Lower lobe of right lung (tissue), 2 donors: Measurements from ENCODE around the gene LTO1. TPM values are rescaled to one million over a fixed set of nuclear protein-coding genes. Genes with fewer than 3 reads are reported as not detected.

Experiments used
- ATAC-seq, 2 donors: fragments of 200-7000 bp; cut with Tn5 transposase; one replicate each; pipeline ENCODE4 v1.9.1; 2020 to 2022; ENCODE audit warnings: mild to moderate bottlenecking in 2 of 2, moderate library complexity in 2 of 2
- DNase-seq: peaks from one replicate; pipeline ENCODE4 v3.0.0-alpha.2; 2020
- H3K27ac ChIP-seq: fragments of 200-600 bp; one replicate; pipeline ENCODE4 v1.8.0; 2022
- H3K27me3 ChIP-seq: fragments of 200-600 bp; one replicate; pipeline ENCODE4 v1.8.0; 2022; ENCODE audit warnings: low read depth
- H3K36me3 ChIP-seq: fragments of 200-600 bp; one replicate; pipeline ENCODE4 v1.8.0; 2022; ENCODE audit warnings: mild to moderate bottlenecking
- H3K4me1 ChIP-seq: fragments of 200-600 bp; one replicate; pipeline ENCODE4 v1.8.0; 2022
- H3K4me3 ChIP-seq: fragments of 200-600 bp; one replicate; pipeline ENCODE4 v1.8.0; 2022; ENCODE audit warnings: mild to moderate bottlenecking
- H3K9me3 ChIP-seq: fragments of 200-600 bp; one replicate; pipeline ENCODE4 v1.8.0; 2022
- intact Hi-C: fragments of 100-400 bp; cut with DNase I; formaldehyde crosslinking; loops from one replicate; pipeline ENCODE4 v1.11.0; 2022
- total RNA-seq: library from RNA; stranded (reverse); fragmentation: NEBNext Ultra II Directional; extraction: Animal tissue kit (Norgen Biotek cat#: 25700); gene quantifications from one replicate; pipeline ENCODE4 v1.2.1, GENCODE V29; 2021
- TF ChIP-seq, protein P1 (sequence below): fragments of 200-600 bp; IDR thresholded peaks from one replicate; pipeline ENCODE4 v1.8.0; 2022; ENCODE audit warnings: antibody characterized with exemption, mild to moderate bottlenecking
- donor health status: DM: no; HTN: yes; CAD: no; lungs with severe emphysema.

The LTO1 gene
- total RNA-seq, 1 donor from 2014 or later, result 23.7 TPM

DNA sequence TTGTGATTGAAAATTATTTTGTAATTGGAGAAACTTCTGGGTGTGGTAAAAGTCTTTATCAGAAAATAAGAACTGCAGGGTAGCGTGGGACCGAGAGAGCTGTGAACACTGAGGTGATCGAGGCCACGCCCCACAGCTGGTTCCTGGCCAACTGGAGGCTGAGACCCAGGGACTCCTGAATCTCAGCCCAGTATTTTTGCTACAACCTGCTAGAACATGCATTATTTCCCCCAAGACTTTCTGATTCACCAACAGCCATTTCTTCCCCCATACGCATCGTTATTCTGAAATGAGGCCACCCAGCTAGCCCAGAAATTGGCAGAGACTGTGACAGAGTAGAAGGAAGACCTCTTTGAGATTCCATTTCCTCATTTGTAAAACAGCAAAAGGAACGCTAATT is 32.0 kb upstream of the LTO1 start:
- intact Hi-C loops, result no loop called here
- ATAC-seq (no peak), DNase-seq (no peak)
- Histone ChIP-seq H3K9me3 (no peaks in the 10 kb centered on the region), H3K36me3 (no peaks in the 10 kb centered on the region), H3K27ac (no peak overlapping the region), H3K4me1 (peaks cover 17% of the 10 kb centered on the region), H3K4me3 (no peak overlapping the region), H3K27me3 (peaks cover 76% of the 10 kb centered on the region)
- TF ChIP-seq, protein P1, sequence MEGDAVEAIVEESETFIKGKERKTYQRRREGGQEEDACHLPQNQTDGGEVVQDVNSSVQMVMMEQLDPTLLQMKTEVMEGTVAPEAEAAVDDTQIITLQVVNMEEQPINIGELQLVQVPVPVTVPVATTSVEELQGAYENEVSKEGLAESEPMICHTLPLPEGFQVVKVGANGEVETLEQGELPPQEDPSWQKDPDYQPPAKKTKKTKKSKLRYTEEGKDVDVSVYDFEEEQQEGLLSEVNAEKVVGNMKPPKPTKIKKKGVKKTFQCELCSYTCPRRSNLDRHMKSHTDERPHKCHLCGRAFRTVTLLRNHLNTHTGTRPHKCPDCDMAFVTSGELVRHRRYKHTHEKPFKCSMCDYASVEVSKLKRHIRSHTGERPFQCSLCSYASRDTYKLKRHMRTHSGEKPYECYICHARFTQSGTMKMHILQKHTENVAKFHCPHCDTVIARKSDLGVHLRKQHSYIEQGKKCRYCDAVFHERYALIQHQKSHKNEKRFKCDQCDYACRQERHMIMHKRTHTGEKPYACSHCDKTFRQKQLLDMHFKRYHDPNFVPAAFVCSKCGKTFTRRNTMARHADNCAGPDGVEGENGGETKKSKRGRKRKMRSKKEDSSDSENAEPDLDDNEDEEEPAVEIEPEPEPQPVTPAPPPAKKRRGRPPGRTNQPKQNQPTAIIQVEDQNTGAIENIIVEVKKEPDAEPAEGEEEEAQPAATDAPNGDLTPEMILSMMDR, result no peak

DNA sequence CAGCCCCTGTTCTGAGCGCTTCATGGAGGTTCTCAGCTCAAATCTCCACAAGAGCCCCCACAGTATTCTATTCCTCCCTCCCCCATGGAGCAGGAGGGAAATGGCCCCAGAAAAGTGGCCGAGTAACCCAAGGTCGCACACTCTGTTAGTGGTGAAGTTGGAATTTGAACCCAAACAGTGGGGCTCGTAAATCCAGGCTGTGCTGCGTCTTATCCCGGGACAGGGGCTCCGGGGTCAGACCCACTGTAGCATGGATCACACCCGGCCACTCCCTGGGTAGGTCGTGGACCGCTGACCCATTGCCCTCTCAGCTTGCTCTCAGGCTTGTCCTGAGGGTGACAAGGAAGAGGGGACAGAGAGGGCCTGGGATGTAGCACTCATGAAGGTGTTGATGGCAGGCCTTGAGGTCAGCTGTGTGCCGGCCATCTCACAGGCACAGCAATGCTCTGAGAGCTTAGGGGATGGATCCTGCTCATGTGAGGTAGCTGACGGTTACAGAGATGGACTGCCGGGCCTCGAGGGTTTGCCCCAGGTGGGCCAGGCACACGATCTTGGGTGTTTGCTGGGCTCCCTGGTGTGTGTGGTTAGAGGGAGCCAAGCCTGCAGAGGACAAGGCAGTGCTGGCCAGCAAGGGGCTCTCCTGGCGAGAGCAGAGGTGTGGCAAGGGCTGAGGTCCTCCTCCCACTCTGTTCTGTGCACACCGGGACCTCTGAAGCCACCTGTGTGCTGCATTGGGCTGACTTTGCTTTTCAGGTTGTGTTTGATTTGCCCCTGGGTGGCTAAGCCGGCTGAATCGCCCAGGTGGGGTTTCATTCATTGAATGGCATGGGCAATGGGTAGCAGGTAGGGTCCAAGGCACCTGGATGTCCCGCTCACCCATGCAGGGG is 31.0 kb upstream of the LTO1 start:
- no peaks in the 10 kb centered on the region for H3K36me3 ChIP-seq
- intact Hi-C loops, result no loop called here
- H3K27ac ChIP-seq, result no peak overlapping the region
- TF ChIP-seq, protein P1, result no peak
- no peak for DNase-seq
- no peak overlapping the region for H3K4me3 ChIP-seq
- H3K4me1 ChIP-seq, result peaks cover 17% of the 10 kb centered on the region
- ATAC-seq, result no peak
- no peaks in the 10 kb centered on the region for H3K9me3 ChIP-seq
- H3K27me3 ChIP-seq, result peaks cover 81% of the 10 kb centered on the region

DNA sequence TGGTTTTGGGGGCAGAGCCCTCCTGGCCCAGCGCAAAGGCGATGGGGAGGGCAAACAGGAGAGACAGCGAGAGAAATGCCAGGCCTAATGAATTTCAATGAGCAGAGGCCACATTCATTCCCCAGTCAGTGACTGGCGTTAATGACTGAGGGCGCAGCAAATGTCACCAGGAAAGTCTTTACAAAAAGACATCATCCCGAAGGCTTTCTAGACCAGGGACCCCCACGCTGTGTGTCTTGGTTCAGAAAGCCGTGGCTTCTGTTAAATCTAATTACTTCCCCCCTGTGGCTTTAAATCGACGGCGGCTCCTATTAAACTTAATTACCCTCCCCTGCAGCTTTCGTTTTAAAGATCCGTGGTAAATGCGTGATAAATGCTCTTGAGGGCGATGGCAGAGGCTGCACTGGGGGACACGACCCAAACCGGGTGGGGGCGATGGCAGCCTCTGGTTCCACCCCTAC is 30.2 kb upstream of the LTO1 start:
- ATAC-seq, result no peak
- TF ChIP-seq, protein P1, result no peak

DNA sequence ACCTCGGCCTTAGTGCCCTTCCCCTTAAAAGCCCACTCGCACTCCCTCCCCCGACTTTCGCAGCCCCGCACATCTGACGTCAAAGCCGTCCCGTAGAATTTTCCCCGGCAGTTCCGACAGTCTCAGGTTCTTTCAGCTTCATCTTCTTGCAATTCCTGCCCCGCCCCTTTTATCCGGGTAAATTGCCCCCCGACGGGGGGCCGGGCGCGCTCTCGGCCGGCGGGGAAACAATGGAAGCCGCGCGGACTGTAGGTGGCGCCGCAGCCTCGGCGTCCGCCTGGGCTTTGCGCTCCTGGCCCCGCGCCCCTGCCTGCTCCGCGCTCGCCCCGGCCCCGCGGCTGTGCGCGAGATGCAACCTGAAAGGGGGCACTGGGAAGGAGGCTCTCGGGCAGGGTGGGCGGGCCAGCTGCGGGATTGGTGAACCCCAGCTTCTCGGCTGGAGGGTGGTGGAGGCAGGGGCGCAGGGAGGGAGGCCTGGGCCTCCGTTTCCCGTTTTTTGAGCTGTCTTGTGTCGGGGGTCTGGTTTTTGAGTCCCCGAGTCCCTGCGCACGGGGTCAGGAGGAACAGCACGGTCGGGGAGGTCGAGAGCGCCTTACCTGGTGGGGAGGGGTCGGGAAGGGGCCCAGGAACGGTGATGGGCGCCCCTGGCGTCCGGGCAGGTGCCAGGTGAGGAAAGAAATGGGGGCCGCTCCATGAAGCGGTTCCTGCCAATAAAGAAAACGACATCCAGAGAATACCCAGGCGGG is 29.5 kb upstream of the LTO1 start:
- peaks cover 75% of the 10 kb centered on the region for H3K27me3 ChIP-seq

More for the DNA sequence above, 30.2 kb upstream of the LTO1 start:
- no peak overlapping the region for H3K27ac ChIP-seq
- no peaks in the 10 kb centered on the region for H3K9me3 ChIP-seq
- DNase-seq, result no peak
- H3K36me3 ChIP-seq, result no peaks in the 10 kb centered on the region
- H3K4me1 ChIP-seq, result peaks cover 24% of the 10 kb centered on the region
- intact Hi-C loops, result no loop called here
- H3K27me3 ChIP-seq, result peaks cover 82% of the 10 kb centered on the region
- H3K4me3 ChIP-seq, result no peak overlapping the region

More for the DNA sequence above, 29.5 kb upstream of the LTO1 start:
- H3K36me3 ChIP-seq, result no peaks in the 10 kb centered on the region
- H3K4me3 ChIP-seq, result no peak overlapping the region
- H3K9me3 ChIP-seq, result no peaks in the 10 kb centered on the region
- H3K4me1 ChIP-seq, result peaks cover 26% of the 10 kb centered on the region
- DNase-seq (no peak), ATAC-seq (peak; percentile 36 to 44)
- no peak overlapping the region for H3K27ac ChIP-seq
- intact Hi-C loops, result no loop called here
- TF ChIP-seq, protein P1, result peak; percentile 28
